Parathyroid adenoma (tissue), 2 donors: ENCODE data around the gene TMCO6.
"Not testable (repeated sequence)": the region's sequence is repeated elsewhere in the genome, so short reads cannot be mapped to it uniquely, and the experiment has no call there.

Source experiments
- H2AFZ ChIP-seq: fragments of 300-600 bp; sonication (generic); one replicate; pipeline ENCODE4 v1.7.0; 2017; ENCODE audit warnings: antibody characterized with exemption, mild to moderate bottlenecking
- H3K27ac ChIP-seq: fragments of 300-600 bp; sonication (generic); one replicate; pipeline ENCODE4 v1.7.0; 2017
- H3K27me3 ChIP-seq: fragments of 300-600 bp; sonication (generic); one replicate; pipeline ENCODE4 v1.7.0; 2017; ENCODE audit warnings: low read length; ENCODE audit not compliant: control insufficient read depth, insufficient read depth
- H3K36me3 ChIP-seq: fragments of 300-600 bp; sonication (generic); one replicate; pipeline ENCODE4 v1.7.0; 2017; ENCODE audit warnings: low read length; ENCODE audit not compliant: control insufficient read depth, insufficient read depth
- H3K4me1 ChIP-seq: fragments of 300-600 bp; sonication (generic); one replicate; pipeline ENCODE4 v1.7.0; 2017; ENCODE audit warnings: control low read depth
- H3K4me2 ChIP-seq: fragments of 300-600 bp; sonication (generic); one replicate; pipeline ENCODE4 v1.7.0; 2017; ENCODE audit warnings: low read length
- H3K4me3 ChIP-seq: fragments of 300-600 bp; sonication (generic); one replicate; pipeline ENCODE4 v1.7.0; 2017; ENCODE audit warnings: low read depth, low read length
- H3K79me2 ChIP-seq: fragments of 300-600 bp; sonication (generic); one replicate; pipeline ENCODE4 v1.7.0; 2017; ENCODE audit warnings: control low read depth
- H3K9ac ChIP-seq: fragments of 300-600 bp; sonication (generic); one replicate; pipeline ENCODE4 v1.7.0; 2017; ENCODE audit warnings: mild to moderate bottlenecking
- H3K9me3 ChIP-seq: fragments of 300-600 bp; sonication (generic); one replicate; pipeline ENCODE4 v1.7.0; 2017; ENCODE audit warnings: low read length; ENCODE audit not compliant: control insufficient read depth
- CTCF ChIP-seq: fragments of 300-600 bp; sonication (generic); IDR thresholded peaks from one replicate; pipeline ENCODE4 v1.7.0; 2017; ENCODE audit warnings: antibody characterized with exemption, mild to moderate bottlenecking
- donor health status: primary hyperparathyroidism.

Gene TMCO6

GRCh38 chr5:140639148-140639981 lies at the start of gene TMCO6:
Gene TMCO6 (plus strand): TSS chr5:140639451. CDS start chr5:140639528, 77 bp downstream.
- peak within 1 kb of the TSS; percentile 57 for H3K9ac ChIP-seq
- H2AFZ ChIP-seq, result peak within 1 kb of the TSS; percentile 100
- H3K4me2 ChIP-seq, result peak within 1 kb of the TSS; percentile 97
- no peaks in the 10 kb centered on the region for H3K36me3 ChIP-seq
- H3K4me3 ChIP-seq, result peak within 1 kb of the TSS; percentile 88
- TF ChIP-seq CTCF, result peak; percentile 73
- no peaks in the 10 kb centered on the region for H3K79me2 ChIP-seq
- H3K27ac ChIP-seq, result peak within 1 kb of the TSS; percentile 97
- peaks cover 8% of the 10 kb centered on the region for H3K4me1 ChIP-seq
- H3K9me3 ChIP-seq, result no peaks in the 10 kb centered on the region
- H3K27me3 ChIP-seq, result no peaks in the 10 kb centered on the region

DNA sequence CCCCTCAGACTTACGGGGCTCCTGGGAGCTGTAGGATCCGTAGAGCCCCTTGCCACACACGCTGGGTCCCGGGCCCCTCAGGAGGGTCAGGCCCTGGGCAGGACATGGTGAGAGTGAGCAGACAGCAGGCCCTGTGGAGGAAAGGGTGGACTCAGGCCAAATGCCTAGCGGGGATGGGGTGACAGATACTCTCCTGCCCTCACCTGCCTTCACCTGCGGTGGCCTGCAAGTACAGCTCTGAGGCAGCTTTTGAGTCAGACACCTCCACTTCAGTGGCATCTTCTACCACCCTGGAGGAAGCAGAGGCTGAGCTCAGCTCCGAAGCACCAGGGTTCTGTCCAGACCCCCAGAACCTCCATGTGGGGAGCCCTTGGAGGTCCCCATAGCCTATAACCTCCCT lies 48.4 kb upstream of the TMCO6 start:
- Histone ChIP-seq H3K9ac (no peak overlapping the region), H3K27ac (no peak overlapping the region)

GRCh38 chr5:140591747-140592372 lies 47.4 kb upstream of the TMCO6 start:
- Histone ChIP-seq H3K4me3 (no peak overlapping the region), H3K4me2 (no peak overlapping the region)
- TF ChIP-seq CTCF, result no peak

More for the DNA sequence above, 48.4 kb upstream of the TMCO6 start:
- no peak for TF ChIP-seq CTCF
- no peaks in the 10 kb centered on the region for H3K27me3 ChIP-seq
- H3K4me1 ChIP-seq, result peaks cover 3% of the 10 kb centered on the region
- no peak overlapping the region for H2AFZ ChIP-seq
- H3K4me2 ChIP-seq, result no peak overlapping the region
- H3K79me2 ChIP-seq, result no peaks in the 10 kb centered on the region
- H3K36me3 ChIP-seq, result no peaks in the 10 kb centered on the region
- no peak overlapping the region for H3K4me3 ChIP-seq
- H3K9me3 ChIP-seq, result no peaks in the 10 kb centered on the region

GRCh38 chr5:140593070-140593469 lies 46.2 kb upstream of the TMCO6 start:
- not testable (repeated sequence) for H3K36me3 ChIP-seq, H3K79me2 ChIP-seq, H3K27me3 ChIP-seq, H3K4me1 ChIP-seq, H3K9me3 ChIP-seq, H3K9ac ChIP-seq, H2AFZ ChIP-seq, H3K27ac ChIP-seq
- Histone ChIP-seq H3K4me3 (peak overlapping the region; percentile 16), H3K4me2 (peak overlapping the region; percentile 47)

More at GRCh38 chr5:140591747-140592372, 47.4 kb upstream of the TMCO6 start:
- Histone ChIP-seq H3K79me2 (no peaks in the 10 kb centered on the region), H3K9me3 (no peaks in the 10 kb centered on the region), H3K27ac (no peak overlapping the region), H3K4me1 (peaks cover 5% of the 10 kb centered on the region), H3K27me3 (no peaks in the 10 kb centered on the region), H2AFZ (no peak overlapping the region), H3K9ac (no peak overlapping the region), H3K36me3 (no peaks in the 10 kb centered on the region)

DNA sequence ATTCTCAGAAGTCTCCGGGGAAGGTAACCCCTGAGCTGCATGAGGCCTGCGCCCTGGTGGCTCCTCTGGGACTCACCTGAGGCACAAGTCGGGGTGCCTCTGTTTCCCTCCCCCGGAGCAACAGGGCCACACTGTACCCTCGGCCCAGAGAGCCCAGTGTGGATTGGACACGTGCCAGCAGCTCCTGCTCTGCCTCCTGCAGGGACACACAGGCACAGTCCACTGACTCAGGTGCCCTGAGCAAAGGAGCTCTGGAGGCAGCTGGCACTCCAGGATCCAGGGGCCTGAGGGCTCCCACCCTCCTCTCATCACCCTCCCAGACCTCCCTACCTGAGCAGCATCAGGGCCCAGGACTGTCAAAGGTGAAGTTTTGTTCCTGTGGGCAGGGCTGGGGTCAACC lies 45.1 kb upstream of the TMCO6 start:
- no peak overlapping the region for H3K4me3 ChIP-seq
- H3K27me3 ChIP-seq, result no peaks in the 10 kb centered on the region
- no peak overlapping the region for H3K4me2 ChIP-seq
- H3K79me2 ChIP-seq, result no peaks in the 10 kb centered on the region
- peaks cover 5% of the 10 kb centered on the region for H3K4me1 ChIP-seq
- no peak for TF ChIP-seq CTCF
- H2AFZ ChIP-seq, result no peak overlapping the region
- no peak overlapping the region for H3K9ac ChIP-seq
- no peaks in the 10 kb centered on the region for H3K36me3 ChIP-seq
- no peak overlapping the region for H3K27ac ChIP-seq
- H3K9me3 ChIP-seq, result no peaks in the 10 kb centered on the region
